HG02623 (cell line): ENCODE data around the gene HS1BP3.

Source experiments
- ATAC-seq: cut with Tn5 transposase; IDR thresholded peaks from one replicate; pipeline ENCODE4 v1.9.1; 2021; ENCODE audit warnings: moderate library complexity; ENCODE audit not compliant: unreplicated experiment

The HS1BP3 gene

GRCh38 chr2:20574930-20575329 lies 76.0 kb downstream of the HS1BP3 start:
- ATAC-seq: no peak

GRCh38 chr2:20574423-20574911 lies 76.4 kb downstream of the HS1BP3 start:
- no peak for ATAC-seq

GRCh38 chr2:20573620-20574422 lies 77.1 kb downstream of the HS1BP3 start:
- ATAC-seq: no peak

DNA sequence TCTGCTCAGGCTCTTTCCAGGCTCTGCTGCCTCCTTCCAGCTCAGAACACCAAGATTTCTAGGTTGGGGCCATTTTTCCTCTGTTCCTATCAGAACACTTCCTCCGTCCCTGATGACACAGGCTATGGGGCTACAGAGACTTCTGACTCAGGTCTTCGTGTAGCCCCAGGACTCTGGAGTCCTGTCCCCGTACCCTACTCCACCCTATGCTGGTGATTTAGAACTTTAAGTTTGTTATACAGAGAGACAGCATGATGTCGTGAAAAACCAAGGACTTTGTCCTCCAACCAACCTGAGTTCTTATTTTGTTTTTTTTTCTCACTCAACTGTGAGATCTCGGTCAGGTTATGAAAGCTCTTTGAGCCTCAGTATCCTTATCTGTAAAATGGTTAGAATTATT lies 78.7 kb downstream of the HS1BP3 start:
- ATAC-seq: no peak

- ATAC-seq: no peak
Measured at GRCh38 chr2:20571644-20572215, 79.2 kb downstream of the HS1BP3 start.

DNA sequence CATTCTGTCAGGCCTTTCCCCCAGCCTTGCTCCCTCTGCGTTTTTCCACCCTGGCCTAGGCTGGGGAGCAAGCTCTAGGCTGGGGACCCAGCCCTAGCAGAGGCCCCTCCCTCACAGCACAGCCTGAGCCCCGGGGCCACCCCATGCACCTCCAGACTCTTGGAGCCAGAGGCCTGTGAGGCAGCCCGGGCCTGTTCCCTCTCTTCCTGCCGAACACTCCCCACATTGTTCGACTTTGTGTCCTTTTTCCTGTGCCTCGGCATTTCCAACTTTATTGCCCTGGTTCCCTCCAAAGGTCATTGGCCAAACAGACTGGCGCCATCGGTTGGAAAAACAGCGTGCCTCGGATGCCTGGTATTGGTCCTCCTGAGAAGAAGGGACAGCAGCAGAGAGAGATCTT lies 79.7 kb downstream of the HS1BP3 start:
- no peak for ATAC-seq

- ATAC-seq: no peak
Measured at GRCh38 chr2:20570249-20570648, 80.6 kb downstream of the HS1BP3 start.

DNA sequence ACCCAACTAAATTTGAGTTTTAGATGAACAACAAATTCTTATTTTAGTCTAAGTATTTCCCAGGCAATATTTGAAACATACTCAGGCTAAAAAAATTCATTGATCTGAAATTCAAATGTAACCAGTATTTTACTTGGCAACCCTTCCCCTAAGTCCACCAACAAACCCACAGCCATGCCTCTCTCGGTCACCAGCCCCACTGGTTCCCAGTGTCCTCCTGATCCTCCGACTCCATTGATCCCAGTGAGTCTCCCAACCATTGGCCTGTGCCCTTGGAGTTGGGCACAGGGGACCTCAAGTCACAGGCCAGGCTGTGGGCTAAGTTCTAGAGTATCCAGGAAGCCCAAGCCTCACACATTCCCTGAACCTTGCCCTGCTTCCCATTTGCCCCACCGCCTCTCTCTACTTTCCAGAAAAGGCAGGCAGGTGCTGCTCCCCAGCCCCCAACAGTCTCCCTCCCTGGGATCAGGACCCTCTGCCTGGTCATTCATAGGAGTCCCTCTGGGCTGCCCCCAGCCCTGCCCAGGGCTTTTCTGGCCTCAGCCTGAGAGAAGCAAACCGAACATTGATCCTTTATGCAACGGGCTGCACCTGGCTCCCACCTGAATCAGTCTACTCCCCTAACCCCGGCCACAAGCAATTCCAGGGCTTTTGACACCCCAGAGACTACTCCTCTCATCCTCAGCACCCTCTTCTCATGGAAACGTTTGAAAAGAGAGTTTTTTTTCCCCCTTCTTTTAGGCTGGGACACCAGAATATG lies 81.3 kb downstream of the HS1BP3 start:
- no peak for ATAC-seq

DNA sequence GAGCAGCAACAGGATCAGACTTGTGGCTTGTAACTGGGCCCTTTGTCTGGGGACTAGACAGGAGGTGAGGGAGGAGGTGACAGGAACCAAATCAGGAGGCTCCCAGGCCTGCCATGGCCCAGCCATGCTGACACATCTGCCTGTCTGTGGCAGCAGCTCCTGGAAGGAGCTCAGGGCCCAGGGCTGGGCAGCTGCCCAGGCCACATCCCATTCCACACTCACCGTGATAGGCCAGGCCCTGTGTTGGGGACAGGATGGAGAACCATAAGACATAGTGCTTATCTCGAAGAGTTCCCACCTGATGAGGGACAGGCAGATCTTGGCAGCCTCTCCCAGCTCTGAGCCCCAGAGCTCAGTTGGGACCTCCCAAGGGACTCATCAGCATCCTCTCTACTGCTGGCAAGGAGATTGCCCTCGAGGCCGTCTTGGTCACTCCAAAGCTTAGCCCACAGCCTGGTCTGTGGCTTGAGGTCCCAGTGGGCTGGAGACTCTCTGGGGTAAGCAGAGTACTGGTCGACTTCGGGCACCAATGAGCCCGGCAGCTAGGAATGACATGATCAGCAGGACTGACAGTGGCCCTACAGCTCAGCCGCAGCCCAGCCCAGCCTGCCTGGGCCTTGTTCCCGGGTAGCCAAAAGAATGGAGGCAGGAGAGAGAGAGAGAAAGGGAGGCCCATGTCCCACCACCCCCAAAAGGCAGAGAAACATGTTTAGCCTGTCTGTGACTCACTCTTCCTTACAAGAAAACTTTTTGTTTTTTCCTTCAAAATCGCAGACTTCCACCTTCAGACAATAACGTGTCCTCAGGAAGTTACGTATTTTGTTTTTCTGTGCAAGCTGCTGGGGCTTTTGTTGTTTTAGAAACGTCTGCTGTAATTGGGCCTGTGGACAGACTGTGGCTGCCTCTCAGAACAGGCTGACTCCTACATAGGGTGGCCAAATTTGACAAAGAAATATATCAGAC lies 82.1 kb downstream of the HS1BP3 start:
- no peak for ATAC-seq

- ATAC-seq: no peak
Measured at GRCh38 chr2:20567926-20568179, 83.0 kb downstream of the HS1BP3 start.
